HAP-1 (cell line): ENCODE measurements around the gene ASB9.
A peak's percentile ranks its signal among the peaks of the same experiment; 100 is the strongest.
"Not testable (repeated sequence)": the region's sequence is repeated elsewhere in the genome, so short reads cannot be mapped to it uniquely, and the experiment has no call there.

Experiments
- DNase-seq, 2 experiments: peaks; one replicate each; pipeline ENCODE4 v3.0.0-alpha.2; 2016 to 2020; ENCODE audit warnings: low spot score in 2 of 2
- H3K27me3 ChIP-seq: fragments of 250-450 bp; sonication (Bioruptor Pico); 2 replicates; pipeline ENCODE4 v1.5.1; 2020; ENCODE audit warnings: low read depth, mild to moderate bottlenecking, moderate library complexity
- H3K36me3 ChIP-seq: fragments of 250-450 bp; sonication (Bioruptor Pico); replicated peaks from 2 replicates; pipeline ENCODE4 v1.5.1; 2020; ENCODE audit warnings: mild to moderate bottlenecking
- H3K4me1 ChIP-seq: fragments of 250-450 bp; sonication (Bioruptor Pico); 2 replicates; pipeline ENCODE4 v1.5.1; 2020; ENCODE audit warnings: mild to moderate bottlenecking
- H3K4me3 ChIP-seq: fragments of 250-450 bp; sonication (Bioruptor Pico); 2 replicates; pipeline ENCODE4 v1.5.1; 2020; ENCODE audit warnings: mild to moderate bottlenecking, moderate library complexity
- H3K9me3 ChIP-seq: fragments of 250-450 bp; sonication (Bioruptor Pico); 2 replicates; pipeline ENCODE4 v1.5.1; 2020; ENCODE audit warnings: mild to moderate bottlenecking, moderate library complexity
- in situ Hi-C: fragments of 300-500 bp; cut with MboI; formaldehyde crosslinking; loops from 3 replicates; pipeline ENCODE4 v1.14.3; 2020; ENCODE audit warnings: low sequenced_read_pairs, inconsistent platforms, mixed read lengths

The ASB9 gene

DNA sequence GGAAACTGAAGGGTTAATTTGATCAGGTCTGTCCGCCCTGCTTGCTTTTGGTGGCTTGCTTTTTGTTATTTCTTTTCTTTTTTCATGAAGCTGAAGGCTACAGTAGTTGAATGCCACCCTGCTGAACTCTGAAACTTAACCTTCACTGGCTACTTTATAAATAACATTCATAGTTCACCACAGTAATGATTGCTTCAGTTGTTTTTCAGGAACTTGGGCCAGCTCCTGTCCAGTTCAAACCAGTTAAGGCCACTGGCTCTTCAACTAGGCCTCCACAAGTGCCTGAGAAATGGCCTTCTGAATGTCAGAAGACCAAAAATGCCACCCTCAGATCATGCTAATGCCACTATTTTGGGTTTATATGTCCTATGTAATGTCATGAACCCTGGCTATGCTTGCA, 7.7 kb upstream of the ASB9 start:
- H3K4me3 ChIP-seq = no peak overlapping the region
- in situ Hi-C loops = no loop called here
- H3K9me3 ChIP-seq = no peaks in the 10 kb centered on the region
- H3K27me3 ChIP-seq = peaks cover 10% of the 10 kb centered on the region; the same call in 1 of the 2 replicates
- no peak for DNase-seq
- H3K36me3 ChIP-seq = no peaks in the 10 kb centered on the region
- H3K4me1 ChIP-seq = no peaks in the 10 kb centered on the region

DNA sequence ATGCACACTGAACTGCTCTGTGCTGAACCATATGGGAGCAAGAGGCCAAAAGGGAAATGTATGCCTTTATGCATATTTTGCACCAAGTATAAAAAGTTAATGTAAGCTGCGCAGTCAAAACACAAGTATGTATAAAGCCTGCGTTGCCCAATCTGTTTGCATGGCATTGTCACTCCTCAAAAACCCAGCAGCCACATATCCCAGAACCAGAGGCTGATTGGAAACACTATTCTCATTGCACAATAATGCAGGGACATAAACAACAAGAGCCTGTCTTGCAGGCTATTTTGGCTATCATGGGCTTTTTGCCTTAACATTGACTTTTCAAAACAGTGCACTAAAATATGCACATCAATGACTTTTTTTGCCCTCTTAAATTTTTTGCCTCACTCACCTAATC, 5.1 kb upstream of the ASB9 start:
- Histone ChIP-seq H3K4me1 (no peaks in the 10 kb centered on the region), H3K36me3 (no peaks in the 10 kb centered on the region), H3K27me3 (peaks cover 10% of the 10 kb centered on the region; the same call in 1 of the 2 replicates), H3K4me3 (no peak overlapping the region), H3K9me3 (no peaks in the 10 kb centered on the region)
- in situ Hi-C loops = no loop called here
- no peak for DNase-seq

DNA sequence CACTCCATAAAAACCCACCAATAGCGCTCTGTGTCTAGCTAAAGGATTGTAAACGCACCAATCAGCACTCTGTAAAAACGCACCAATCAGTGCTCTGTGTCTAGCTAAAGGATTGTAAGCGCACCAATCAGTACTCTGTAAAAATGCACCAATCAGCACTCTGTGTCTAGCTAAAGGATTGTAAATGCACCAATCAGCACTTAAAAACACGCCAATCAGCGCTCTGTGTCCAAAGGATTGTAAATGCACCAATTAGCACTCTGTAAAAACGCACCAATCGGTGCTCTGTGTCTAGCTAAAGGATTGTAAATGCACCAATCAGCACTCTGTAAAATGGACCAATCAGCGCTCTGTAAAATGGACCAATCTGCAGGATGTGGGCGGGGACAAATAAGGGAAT, 3.4 kb upstream of the ASB9 start:
- H3K9me3 ChIP-seq, H3K36me3 ChIP-seq, in situ Hi-C loops, DNase-seq, H3K4me1 ChIP-seq, H3K4me3 ChIP-seq: not testable (repeated sequence)
- peaks cover 10% of the 10 kb centered on the region; the same call in 1 of the 2 replicates for H3K27me3 ChIP-seq

DNA sequence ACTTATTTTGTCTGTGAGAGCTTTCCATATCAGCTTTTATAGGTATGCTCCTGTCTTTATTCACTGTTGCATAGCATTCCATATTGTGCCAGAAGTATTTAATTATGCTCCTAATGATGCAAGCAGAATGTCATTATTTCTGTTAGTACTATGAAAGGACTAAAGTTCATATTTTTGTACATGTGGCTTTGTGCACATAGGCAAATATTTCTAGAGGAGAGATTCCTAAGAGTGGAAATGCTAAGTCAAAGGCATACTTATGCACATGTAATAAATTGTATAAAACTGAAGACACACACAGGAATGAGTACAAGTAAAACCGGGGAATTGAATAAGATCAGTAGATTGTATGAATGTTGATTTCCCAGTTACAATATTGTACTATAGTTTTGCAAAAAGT, 1.9 kb upstream of the ASB9 start:
- no peak overlapping the region for H3K4me3 ChIP-seq
- H3K9me3 ChIP-seq = no peaks in the 10 kb centered on the region
- no peaks in the 10 kb centered on the region for H3K4me1 ChIP-seq
- H3K27me3 ChIP-seq = peaks cover 10% of the 10 kb centered on the region; the same call in 1 of the 2 replicates
- in situ Hi-C loops = no loop called here
- no peak for DNase-seq
- no peaks in the 10 kb centered on the region for H3K36me3 ChIP-seq

DNA sequence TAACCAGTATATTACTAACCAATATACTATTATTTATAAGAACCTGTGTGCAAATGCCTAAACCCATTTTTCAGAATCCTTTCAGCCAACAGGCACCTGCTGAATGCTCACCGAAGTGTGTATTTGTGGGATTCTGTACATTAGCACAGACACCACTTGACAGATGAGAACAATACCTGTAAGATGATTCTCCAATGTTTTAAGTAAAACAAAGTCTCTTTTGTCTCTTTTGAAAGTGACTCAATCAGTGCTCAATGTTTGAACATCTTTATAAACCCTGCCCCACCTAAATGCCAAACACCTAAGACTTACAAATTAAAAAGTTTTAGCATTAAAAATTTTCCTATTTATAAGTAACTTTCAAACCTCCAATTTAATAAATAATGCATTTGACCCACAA, 763 bp downstream of the ASB9 start:
- in situ Hi-C loops = no loop called here
- Histone ChIP-seq H3K27me3 (no peaks in the 10 kb centered on the region), H3K36me3 (no peaks in the 10 kb centered on the region), H3K9me3 (no peaks in the 10 kb centered on the region), H3K4me1 (no peaks in the 10 kb centered on the region), H3K4me3 (no peak overlapping the region)
- no peak for DNase-seq

DNA sequence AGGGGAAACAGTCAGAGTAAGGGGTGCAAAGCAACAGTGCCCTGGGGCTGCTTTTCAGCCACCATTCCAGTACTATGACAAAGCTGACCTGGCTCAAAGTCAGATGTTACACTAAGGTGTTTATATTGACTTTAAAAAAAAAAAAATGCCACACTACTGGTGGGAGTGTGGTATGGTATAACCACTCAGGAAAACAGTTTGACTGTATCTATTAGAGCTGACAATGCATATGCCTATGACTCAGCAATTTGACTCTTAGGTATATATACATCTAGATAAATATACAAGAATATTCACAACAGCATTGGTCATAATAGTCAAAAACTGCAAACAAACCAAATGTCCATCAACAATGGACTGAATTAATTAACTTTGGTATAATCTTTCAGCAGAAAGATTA, 15.0 kb downstream of the ASB9 start:
- in situ Hi-C loops = no loop called here
- H3K9me3 ChIP-seq = no peaks in the 10 kb centered on the region
- no peaks in the 10 kb centered on the region for H3K36me3 ChIP-seq
- H3K4me3 ChIP-seq = no peak overlapping the region
- no peak for DNase-seq
- H3K27me3 ChIP-seq = no peaks in the 10 kb centered on the region
- no peaks in the 10 kb centered on the region for H3K4me1 ChIP-seq

DNA sequence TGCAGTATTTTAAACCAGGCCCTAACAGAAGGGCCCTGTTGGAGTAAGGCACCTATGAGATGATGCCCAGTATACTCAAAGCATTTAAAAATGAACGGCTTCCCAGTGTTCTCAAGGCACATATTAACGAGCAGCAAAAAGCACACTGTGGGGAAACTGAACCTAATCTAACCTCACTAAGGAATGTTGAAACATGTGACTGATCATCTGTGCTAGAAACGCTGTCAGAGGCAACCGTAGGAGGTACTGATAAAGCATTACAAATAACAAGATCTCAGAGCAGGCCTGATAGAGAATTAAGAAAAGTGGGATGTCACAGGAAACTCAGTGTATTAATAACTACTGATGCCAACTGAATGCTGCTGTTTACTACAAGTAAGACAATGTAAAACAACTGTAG, 24.0 kb downstream of the ASB9 start:
- Histone ChIP-seq H3K4me3 (no peak overlapping the region), H3K9me3 (no peaks in the 10 kb centered on the region), H3K4me1 (no peaks in the 10 kb centered on the region), H3K36me3 (no peaks in the 10 kb centered on the region), H3K27me3 (no peaks in the 10 kb centered on the region)
- no peak for DNase-seq
- in situ Hi-C loops = no loop called here

DNA sequence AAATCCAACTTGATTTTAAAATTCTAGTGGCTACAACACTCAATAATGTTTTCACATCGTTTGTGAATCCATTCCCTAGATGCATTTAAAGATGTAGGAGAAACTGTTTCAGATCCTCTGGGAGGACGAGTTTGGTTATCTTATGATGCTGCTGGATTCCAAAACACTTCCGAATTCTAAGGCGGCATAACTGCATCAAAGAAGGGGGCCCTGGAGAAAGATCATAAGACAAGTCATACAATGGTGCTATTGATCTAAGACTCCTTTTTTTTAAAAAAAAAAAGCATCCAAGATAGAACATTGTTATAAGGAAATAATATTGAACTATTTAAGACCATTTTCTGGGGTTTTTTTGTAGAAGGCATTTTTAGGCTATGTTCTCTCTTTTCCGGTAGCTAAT, 25.5 kb downstream of the ASB9 start:
- no peak for DNase-seq
- no peaks in the 10 kb centered on the region for H3K27me3 ChIP-seq
- H3K4me3 ChIP-seq = no peak overlapping the region
- no peaks in the 10 kb centered on the region for H3K36me3 ChIP-seq
- in situ Hi-C loops = no loop called here
- no peaks in the 10 kb centered on the region for H3K4me1 ChIP-seq
- no peaks in the 10 kb centered on the region for H3K9me3 ChIP-seq

DNA sequence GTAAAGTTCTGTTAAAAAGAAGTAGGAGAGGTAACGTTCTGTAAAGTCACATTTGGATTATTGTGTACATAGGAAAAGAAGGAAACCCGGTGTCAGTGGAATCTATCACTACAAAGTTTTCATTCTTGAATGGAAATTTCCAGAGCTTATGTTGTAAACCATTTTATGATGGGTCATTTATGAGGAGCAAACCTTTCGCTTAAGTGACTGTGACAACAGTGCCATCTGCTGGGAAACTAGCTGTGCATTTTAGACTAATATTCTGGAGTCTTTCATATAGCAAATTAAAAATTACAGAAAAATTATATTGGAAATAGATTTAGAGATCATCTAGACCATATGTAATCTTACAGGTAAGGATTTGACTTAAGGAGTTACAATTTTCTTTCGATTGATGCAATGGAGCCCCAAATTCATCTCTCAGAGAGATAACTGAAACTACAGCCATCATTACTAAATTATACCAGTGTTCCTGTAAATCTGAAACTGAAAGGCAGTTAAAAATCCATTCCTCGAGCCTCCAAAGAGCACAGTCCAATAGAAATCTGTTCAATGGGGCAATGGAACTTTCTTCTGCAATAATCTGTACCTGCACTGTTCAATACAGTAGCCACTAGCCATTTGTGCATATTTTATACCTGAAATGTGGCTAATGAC, 26.9 kb downstream of the ASB9 start:
- H3K4me3 ChIP-seq = no peak overlapping the region
- in situ Hi-C loops = no loop called here
- H3K36me3 ChIP-seq = no peaks in the 10 kb centered on the region
- H3K27me3 ChIP-seq = no peaks in the 10 kb centered on the region
- H3K9me3 ChIP-seq = no peaks in the 10 kb centered on the region
- DNase-seq = peak; percentile 43 to 53
- H3K4me1 ChIP-seq = no peaks in the 10 kb centered on the region

DNA sequence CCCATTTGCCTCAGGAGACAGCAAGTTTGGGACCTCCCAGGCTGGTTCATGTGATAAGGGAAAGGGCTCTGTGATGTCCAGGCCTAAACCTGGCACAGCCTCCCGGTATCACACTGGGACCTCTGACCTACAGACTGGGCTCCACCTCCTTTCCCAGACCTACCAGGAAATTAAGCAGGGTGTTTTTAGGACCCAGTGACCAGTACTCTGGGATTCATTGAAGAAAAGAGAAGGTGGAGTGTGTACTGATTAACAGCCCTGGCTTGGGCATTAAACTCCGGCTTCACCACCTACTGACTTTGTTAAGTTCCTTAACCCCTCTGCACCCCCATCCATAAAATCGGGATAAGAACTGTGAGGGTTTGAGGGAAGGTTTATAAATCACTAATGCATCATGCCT, 28.6 kb downstream of the ASB9 start:
- H3K36me3 ChIP-seq = no peaks in the 10 kb centered on the region
- no peaks in the 10 kb centered on the region for H3K27me3 ChIP-seq
- in situ Hi-C loops = no loop called here
- no peak for DNase-seq
- no peak overlapping the region for H3K4me3 ChIP-seq
- no peaks in the 10 kb centered on the region for H3K4me1 ChIP-seq
- H3K9me3 ChIP-seq = no peaks in the 10 kb centered on the region

DNA sequence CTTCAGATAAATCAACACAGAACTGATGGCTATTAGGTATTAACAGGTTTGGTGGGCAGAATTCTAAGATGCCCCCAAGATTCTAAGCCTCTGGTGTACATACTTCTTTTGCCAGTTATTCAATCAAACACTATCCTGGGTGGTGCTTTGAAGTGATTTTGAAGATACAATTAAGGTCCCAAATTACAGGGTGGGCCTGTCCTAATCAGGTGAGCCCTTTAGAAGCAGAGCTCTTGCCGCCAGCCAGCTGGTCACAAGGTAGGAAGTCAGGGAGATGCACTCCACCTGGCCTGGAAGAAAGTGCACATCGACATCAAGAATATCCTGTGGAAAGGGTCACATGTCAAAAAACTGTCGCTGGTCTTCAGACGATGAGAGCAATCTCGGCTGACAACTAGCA, 29.5 kb downstream of the ASB9 start:
- H3K36me3 ChIP-seq = no peaks in the 10 kb centered on the region
- no peaks in the 10 kb centered on the region for H3K27me3 ChIP-seq
- no peak for DNase-seq
- H3K4me3 ChIP-seq = no peak overlapping the region
- H3K4me1 ChIP-seq = no peaks in the 10 kb centered on the region
- in situ Hi-C loops = no loop called here
- no peaks in the 10 kb centered on the region for H3K9me3 ChIP-seq

DNA sequence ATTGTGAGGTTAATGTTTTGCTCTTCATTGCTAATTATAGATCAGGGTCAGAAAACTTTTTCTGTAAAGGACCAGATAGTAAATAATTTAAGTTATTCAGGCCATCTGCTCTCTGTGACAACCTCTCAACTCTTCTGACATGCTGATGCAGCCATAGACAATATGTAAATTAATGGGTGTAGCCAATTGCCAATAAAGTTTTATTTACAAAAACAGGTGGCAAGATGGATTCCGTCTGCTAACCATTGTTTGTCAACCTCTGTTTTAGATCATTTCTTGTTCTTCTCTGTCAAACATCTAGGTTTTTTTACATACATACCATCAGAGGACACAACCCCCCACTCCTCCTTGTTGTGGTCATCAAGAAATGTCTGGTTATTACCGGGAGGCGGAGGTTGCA, 33.7 kb downstream of the ASB9 start:
- Histone ChIP-seq H3K4me3 (no peak overlapping the region), H3K9me3 (no peaks in the 10 kb centered on the region), H3K27me3 (no peaks in the 10 kb centered on the region), H3K4me1 (no peaks in the 10 kb centered on the region), H3K36me3 (no peaks in the 10 kb centered on the region)
- no peak for DNase-seq
- in situ Hi-C loops = no loop called here

DNA sequence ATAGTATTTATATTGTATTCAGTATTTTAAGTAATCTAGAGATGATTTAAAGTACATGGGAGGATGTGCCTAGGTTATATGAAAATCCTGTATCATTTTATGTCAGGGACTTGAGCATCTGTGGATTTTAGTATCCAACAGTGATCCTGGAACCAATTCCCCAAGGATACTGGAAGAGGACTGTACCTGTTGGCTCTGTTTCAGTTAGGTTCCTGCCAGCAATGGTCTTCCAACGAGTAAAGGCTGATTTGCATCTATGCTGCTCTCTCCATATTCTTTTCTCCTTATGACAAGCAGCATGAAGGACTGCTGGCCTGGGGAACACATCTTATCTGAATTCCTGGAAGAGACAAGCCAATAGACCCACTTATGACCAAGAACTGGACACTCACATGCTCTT, 34.9 kb downstream of the ASB9 start:
- DNase-seq = no peak
- no peaks in the 10 kb centered on the region for H3K36me3 ChIP-seq
- in situ Hi-C loops = no loop called here
- H3K4me3 ChIP-seq = no peak overlapping the region
- no peaks in the 10 kb centered on the region for H3K27me3 ChIP-seq
- H3K4me1 ChIP-seq = no peaks in the 10 kb centered on the region
- H3K9me3 ChIP-seq = no peaks in the 10 kb centered on the region

DNA sequence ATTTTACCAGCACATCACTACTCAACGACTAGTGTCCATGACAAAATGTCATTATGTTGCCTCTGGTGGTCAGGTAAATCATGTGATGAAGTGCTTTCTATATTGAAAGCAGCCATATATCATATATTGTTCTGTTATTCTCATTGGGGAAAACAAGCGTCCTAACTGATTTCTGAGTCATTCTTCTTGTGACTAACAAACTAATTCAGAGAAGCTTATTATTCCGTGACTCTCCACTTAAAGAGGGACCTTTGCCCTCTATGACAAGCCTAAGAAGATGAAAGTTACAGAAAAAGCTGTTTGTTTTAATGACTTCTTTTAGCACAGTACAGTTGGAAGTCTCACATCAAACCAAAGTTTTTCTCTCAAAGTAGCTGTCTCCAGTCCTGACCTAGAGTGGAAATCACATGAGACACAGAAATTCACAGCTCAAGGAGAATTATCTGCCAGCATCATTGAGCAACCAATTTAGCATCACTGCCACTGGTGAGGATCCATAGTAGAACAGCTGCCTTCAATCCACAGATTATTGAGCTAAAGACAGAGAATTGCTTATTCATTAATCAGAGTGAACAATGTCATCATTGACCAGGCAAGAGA, 36.4 kb downstream of the ASB9 start:
- H3K4me1 ChIP-seq = no peaks in the 10 kb centered on the region
- H3K27me3 ChIP-seq = no peaks in the 10 kb centered on the region
- no peaks in the 10 kb centered on the region for H3K36me3 ChIP-seq
- H3K9me3 ChIP-seq = no peaks in the 10 kb centered on the region
- no peak for DNase-seq
- in situ Hi-C loops = no loop called here
- H3K4me3 ChIP-seq = no peak overlapping the region

DNA sequence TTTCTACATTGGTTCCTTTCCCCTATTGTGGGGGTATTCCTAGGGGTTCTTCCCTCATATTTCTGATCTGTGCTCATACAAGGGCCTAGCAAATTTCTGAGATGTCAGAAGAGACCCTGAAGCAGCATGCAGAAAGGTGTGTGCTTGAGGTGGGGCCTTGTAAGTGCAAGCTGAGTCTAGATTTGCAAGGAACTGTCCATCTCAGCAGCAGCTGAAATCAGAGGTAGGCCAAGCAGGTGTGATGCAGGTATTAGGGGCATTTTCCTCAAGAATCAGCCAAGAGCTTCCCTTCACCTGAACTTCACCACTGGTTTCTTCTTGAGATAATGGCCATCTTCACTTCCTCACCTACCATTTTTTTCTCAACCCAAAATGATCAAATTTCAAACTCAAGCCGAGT, 45.1 kb downstream of the ASB9 start:
- no peaks in the 10 kb centered on the region for H3K9me3 ChIP-seq
- 0 out of 2 replicates have a peak, but pooled peaks cover 3% of the 10 kb centered on the region for H3K27me3 ChIP-seq
- DNase-seq = no peak
- no peaks in the 10 kb centered on the region for H3K4me1 ChIP-seq
- H3K4me3 ChIP-seq = no peak overlapping the region
- in situ Hi-C loops = no loop called here
- no peaks in the 10 kb centered on the region for H3K36me3 ChIP-seq
